DMS153 treated with DMSO at 0.1 percent for 48 hours (cell line): ENCODE results near the gene THAP7.

Experiments
- DNase-seq: peaks from one replicate; lab custom pipeline; 2025; ENCODE audit not compliant: unreplicated experiment; lab: John Stamatoyannopoulos, UW

Gene THAP7

GRCh38 chr22:21031545-21032036, 29.7 kb upstream of the THAP7 start:
- no peak for DNase-seq

GRCh38 chr22:21030621-21031544, 29.0 kb upstream of the THAP7 start:
- no peak for DNase-seq

DNA sequence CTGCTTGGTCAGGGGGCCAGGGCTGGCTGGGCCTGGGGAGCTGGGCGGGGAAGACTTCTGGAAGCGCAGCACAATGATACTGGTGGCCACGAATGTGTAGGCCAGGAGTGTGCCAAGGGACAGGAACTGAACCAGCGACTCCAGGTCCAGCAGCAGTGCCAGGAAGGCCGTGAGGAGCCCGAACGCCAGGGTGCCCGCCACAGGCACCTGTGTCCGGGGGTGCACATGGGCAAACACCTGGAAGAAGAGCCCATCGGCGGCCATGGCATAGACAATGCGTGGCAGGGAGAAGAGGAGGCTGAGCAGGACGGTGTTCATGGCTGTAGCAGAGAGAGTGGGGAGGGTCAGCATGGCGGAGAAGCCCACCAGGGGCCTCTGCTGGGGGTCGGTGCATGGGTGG, 28.1 kb upstream of the THAP7 start:
- no peak for DNase-seq

- DNase-seq: no peak
These were observed 27.6 kb upstream of the THAP7 start for GRCh38 chr22:21029486-21030025.

- DNase-seq: no peak
These were observed 26.6 kb upstream of the THAP7 start for GRCh38 chr22:21028277-21029251.

DNA sequence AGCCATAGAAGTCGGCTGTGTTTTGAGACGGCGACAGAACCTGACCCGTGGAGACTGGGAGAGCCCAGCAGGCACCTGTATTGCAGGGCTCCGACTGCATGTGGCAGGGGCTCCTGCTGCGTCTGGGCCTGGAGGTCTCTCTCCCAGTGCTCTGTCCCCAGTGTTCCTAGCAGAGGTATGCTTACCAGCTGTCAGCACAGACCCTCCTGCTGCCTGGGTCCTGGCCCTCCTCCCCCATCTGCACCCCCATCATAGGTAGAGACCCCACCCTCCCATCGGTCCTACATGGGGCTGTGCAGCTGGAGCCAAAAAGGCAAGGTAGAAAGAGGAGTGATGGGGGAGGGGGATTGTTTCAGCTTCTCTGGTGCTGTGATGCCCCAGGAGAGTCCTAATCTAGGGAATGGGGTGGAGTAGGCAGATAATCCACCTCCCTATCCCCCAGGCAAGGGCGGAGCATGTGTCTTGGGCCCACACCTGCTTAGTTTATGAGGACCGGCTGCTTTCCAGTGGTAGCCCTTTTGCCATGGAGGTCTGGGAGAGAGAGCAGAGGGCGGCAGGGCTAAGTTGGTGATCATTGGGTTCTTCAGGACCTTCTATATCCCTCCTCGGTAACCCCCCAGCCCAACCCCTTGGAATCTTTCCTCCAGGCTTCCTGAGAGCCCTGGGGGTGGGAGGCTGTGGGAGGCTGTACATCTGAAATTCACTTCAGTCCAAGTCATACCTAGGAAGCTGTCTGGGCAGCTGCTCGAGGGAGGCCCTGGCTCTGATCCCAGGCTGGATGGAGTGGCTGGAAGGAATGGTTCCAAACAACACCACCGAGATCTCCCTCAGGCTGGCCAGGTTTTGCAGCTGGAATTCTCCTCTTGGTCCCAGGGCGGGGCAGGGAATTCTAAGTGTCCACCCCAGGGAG, 25.1 kb upstream of the THAP7 start:
- no peak for DNase-seq

DNA sequence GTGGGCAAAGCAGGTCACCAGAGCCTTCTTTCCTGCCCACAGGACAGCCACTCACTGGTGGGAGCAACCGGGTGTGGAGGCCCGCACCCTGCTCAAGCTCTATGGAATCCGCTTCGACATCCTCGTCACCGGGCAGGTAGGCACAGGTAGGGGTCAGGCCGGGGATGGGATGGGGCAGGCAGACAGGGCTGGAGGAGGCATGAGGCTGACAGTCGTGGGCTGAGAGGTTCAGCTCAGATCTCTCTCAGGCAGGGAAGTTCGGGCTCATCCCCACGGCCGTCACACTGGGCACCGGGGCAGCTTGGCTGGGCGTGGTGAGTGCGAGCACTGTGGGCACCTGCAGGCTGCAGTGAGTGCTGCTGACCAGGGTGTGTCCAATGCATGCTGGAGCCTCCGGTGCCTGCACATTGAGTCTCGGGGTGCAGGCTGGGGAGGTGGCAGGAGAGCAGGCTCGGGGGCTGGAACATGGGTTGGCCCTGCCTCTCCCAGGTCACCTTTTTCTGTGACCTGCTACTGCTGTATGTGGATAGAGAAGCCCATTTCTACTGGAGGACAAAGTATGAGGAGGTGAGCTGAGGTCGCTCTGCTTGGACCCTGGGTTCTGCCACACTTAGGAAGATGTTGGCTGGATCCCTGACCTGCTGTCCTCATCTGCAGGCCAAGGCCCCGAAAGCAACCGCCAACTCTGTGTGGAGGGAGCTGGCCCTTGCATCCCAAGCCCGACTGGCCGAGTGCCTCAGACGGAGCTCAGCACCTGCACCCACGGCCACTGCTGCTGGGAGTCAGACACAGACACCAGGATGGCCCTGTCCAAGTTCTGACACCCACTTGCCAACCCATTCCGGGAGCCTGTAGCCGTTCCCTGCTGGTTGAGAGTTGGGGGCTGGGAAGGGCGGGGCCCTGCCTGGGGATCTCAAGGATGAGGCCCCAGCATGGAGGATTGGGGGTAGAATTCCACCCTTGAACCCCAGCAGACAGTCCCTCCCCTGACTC, 24.1 kb upstream of the THAP7 start:
- no peak for DNase-seq

GRCh38 chr22:21025266-21025665, 23.3 kb upstream of the THAP7 start:
- DNase-seq: no peak

DNA sequence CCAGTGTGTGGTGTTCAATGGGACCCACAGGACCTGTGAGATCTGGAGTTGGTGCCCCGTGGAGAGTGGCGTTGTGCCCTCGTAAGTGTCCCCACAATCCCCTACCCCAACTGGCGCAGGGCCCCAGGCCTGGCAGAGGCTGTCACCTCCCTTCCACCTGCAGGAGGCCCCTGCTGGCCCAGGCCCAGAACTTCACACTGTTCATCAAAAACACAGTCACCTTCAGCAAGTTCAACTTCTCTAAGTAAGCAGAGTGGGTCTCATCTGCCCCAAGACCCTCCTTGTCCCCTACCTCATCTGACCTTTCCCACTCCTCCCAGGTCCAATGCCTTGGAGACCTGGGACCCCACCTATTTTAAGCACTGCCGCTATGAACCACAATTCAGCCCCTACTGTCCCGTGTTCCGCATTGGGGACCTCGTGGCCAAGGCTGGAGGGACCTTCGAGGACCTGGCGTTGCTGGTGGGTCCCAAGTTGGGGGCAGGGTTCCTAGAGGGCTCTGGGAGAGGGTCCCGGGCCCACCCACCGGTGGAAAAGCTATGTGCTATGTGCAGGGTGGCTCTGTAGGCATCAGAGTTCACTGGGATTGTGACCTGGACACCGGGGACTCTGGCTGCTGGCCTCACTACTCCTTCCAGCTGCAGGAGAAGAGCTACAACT, 21.2 kb upstream of the THAP7 start:
- no peak for DNase-seq

DNA sequence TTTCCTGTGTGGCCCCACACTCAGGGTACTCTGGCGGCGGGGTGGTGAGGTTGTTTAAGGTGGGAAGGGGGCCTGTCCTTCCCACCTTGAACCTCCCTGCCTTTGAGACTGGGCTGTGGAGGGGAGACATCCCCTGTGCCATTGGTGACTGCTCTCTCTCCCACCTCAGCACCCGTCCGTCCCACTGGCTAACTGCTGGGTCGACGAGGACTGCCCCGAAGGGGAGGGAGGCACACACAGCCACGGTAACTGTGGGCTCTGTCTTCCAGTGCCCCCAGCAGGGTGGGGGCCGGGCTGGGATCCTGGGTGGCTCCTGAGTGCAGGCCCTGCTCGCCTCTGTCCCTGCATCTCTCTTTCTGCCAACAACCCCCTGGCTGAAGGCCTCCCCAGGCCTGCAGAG, 20.6 kb upstream of the THAP7 start:
- DNase-seq: no peak

GRCh38 chr22:21020802-21021429, 19.0 kb upstream of the THAP7 start:
- no peak for DNase-seq

- DNase-seq: no peak
These were observed 16.4 kb upstream of the THAP7 start for GRCh38 chr22:21018314-21018713.

- no peak for DNase-seq
These were observed 14.9 kb upstream of the THAP7 start for GRCh38 chr22:21016644-21017420.

DNA sequence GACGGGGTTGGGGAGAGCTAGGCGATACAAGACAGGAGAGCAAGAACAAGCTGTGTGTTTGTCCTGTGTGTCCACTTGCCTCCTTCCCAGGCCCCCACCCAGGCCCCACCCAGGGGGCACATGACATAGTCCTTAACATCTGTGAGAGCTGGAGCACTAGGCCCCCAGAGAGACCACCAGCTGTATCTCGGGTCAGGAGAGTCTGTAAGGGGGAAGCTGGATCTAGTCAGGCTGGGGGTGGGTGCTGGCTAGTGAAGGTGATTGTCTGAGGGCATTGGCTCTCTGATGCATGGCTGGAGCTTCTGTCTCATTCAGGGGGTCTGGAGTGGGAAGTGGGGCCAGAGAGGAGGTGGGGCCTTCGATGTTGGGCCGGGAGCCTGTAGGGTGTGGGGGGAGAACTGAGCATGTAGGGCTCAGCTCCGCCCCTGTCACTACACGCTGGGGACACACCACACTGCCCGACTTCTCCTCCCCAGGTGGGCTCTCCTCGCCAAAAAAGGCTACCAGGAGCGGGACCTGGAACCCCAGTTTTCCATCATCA, 13.6 kb upstream of the THAP7 start:
- DNase-seq: no peak

GRCh38 chr22:21014726-21015465, 13.0 kb upstream of the THAP7 start, which contains the start of gene P2RX6:
P2RX6 (plus strand) TSS chr22:21015165; CDS start chr22:21015175, 10 bp downstream.
- peak; percentile 15 for DNase-seq

DNA sequence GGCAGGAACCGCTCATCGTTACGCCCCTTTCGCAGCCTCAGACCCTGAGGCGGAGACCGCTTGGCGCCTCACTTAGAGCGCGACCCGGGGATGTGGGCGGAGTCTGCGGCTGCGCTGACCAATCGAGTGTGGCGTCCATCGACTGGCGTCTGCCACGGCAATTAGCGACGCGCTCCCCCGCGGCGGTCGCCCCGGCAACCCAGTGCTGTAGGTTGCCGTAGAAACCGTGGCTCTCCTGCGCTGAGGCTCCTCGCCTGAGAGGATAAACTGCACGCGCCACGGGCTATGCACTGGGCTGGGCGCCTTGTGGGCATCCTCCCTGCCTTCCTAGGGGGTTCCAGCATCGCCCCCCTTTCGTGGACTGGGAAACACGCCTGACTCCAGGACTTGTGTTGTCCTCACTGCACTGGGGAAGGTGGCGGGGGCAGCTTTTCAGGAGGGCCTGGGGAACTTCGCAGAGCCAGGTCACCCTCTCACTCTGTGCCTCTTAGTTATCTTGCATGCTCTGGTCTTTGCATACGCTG, 12.3 kb upstream of the THAP7 start:
- peak; percentile 83 for DNase-seq
